Adrenal gland (tissue), 5 donors: Measurements from ENCODE around the gene LMCD1.

Experiments used
- CTCF ChIP-seq, 6 experiments: fragments of 450-650 bp in 4 of 6; fragments of 200-600 bp in 2 of 6; sonication (generic) in 1 of 6; IDR thresholded peaks; 1 replicate in 5 of 6; 2 replicates in 1 of 6; pipeline versions ENCODE4 v1.5.1 to v1.8.0; 2016 to 2021; ENCODE audit warnings: antibody characterized with exemption in 6 of 6, mild to moderate bottlenecking in 2 of 6, moderate library complexity in 1 of 6
- POLR2A ChIP-seq, 2 donors: fragments of 450-650 bp; IDR thresholded peaks; one replicate each; pipeline ENCODE4 v1.6.1; 2017; ENCODE audit warnings: antibody characterized with exemption in 2 of 2, mild to moderate bottlenecking in 2 of 2, moderate library complexity in 1 of 2
- donor health status: DM: no; HTN: no; CAD: no.

- TF ChIP-seq CTCF (IDR thresholded peaks at IDR 0.05) (no peak), POLR2A (IDR thresholded peaks at IDR 0.05) (no peak)
Measured at GRCh38 chr3:8530581-8530980, 29.0 kb downstream of the LMCD1 start.
